ENCODE results near the gene GSTO1. TPM values are rescaled to one million over a fixed set of nuclear protein-coding genes. Genes with fewer than 3 reads are reported as not detected.

Gene GSTO1
- polyA plus RNA-seq, 3 donors, result 131 to 581 (median 495) TPM

GRCh38 chr10:104299031-104299904, 44.6 kb downstream of the GSTO1 start:
- H3K4me3 Mint-ChIP-seq, result no peak overlapping the region
- intact Hi-C loops (cut with micrococcal nuclease), result no loop called here
- TF ChIP-seq CTCF (IDR thresholded peaks at IDR 0.05), result no peak

GRCh38 chr10:104300002-104300735, 45.5 kb downstream of the GSTO1 start:
- Mint-ChIP-seq H3K9me3 (peaks cover 6 to 9% (median 8%) of the 10 kb centered on the region in 7 donors), H3K27ac (peak overlapping the region in 1 of 7 donors; percentile 8), H3K4me1 (peaks cover 37% of the 10 kb centered on the region), H3K4me3 (no peak overlapping the region), H3K27me3 (ENCODE audit: low read depth in 3 of 3) (peaks cover 2 to 14% (median 8%) of the 10 kb centered on the region in 3 donors), H3K36me3 (peaks cover 0 to 7% of the 10 kb centered on the region in 2 donors)
- H4K20me1 ChIP-seq (ENCODE audit: insufficient read depth, low read length), result no peaks in the 10 kb centered on the region
- no peak overlapping the region for H3K27ac ChIP-seq (ENCODE audit: low read depth in 1 of 2, low read length in 2 of 2)
- H2AFZ ChIP-seq (ENCODE audit: insufficient read depth, low read depth, low read length, poor library complexity, severe bottlenecking), result no peak overlapping the region
- no peak for TF ChIP-seq CTCF (IDR thresholded peaks at IDR 0.05)
- intact Hi-C loops (cut with micrococcal nuclease), result loop anchor here in 1 of 2 donors (10.0 kb wide), 1 partner anchor 275 kb away; no protein-coding TSS in a partner anchor
- no peak overlapping the region for H3K4me2 ChIP-seq (replicated peaks; ENCODE audit: extremely low read depth, low read length, poor library complexity, severe bottlenecking)
- no peaks in the 10 kb centered on the region for H3K79me2 ChIP-seq (ENCODE audit: insufficient read depth, low read length)
- no peaks in the 10 kb centered on the region for H3K27me3 ChIP-seq (ENCODE audit: control insufficient read depth in 2 of 2, insufficient read depth in 2 of 2, low read length in 2 of 2)
- no peak overlapping the region for H3K9ac ChIP-seq (ENCODE audit: insufficient read depth, low read length, poor library complexity, severe bottlenecking)
- H3K36me3 ChIP-seq (replicated peaks in 1 of 2; ENCODE audit: control insufficient read depth in 1 of 2, insufficient read depth in 2 of 2, low read length in 2 of 2), result no peaks in the 10 kb centered on the region
- 95% methylated on average over 10 of the region's 12 CpGs for WGBS (ENCODE audit: insufficient coverage)
- no peak for DNase-seq
- H3K9me3 ChIP-seq (replicated peaks in 1 of 2; ENCODE audit: control insufficient read depth in 1 of 2, insufficient read depth in 1 of 2, low read length in 2 of 2), result peaks cover 0 to 6% of the 10 kb centered on the region in 2 donors
- H3K4me1 ChIP-seq (ENCODE audit: control insufficient read depth in 1 of 2, insufficient read depth in 2 of 2, low read length in 2 of 2), result peaks cover 24% of the 10 kb centered on the region in 2 donors
- H3K4me3 ChIP-seq (replicated peaks in 1 of 3; ENCODE audit: low read depth in 2 of 3, low read length in 3 of 3), result no peak overlapping the region

More at GRCh38 chr10:104299031-104299904, 44.6 kb downstream of the GSTO1 start:
- Histone ChIP-seq H3K79me2 (ENCODE audit: insufficient read depth, low read length) (no peaks in the 10 kb centered on the region), H4K20me1 (ENCODE audit: insufficient read depth, low read length) (no peaks in the 10 kb centered on the region), H3K27ac (ENCODE audit: low read depth in 1 of 2, low read length in 2 of 2) (no peak overlapping the region), H3K4me1 (ENCODE audit: control insufficient read depth in 1 of 2, insufficient read depth in 2 of 2, low read length in 2 of 2) (peaks cover 24% of the 10 kb centered on the region in 2 donors), H3K9ac (ENCODE audit: insufficient read depth, low read length, poor library complexity, severe bottlenecking) (no peak overlapping the region), H3K4me2 (replicated peaks; ENCODE audit: extremely low read depth, low read length, poor library complexity, severe bottlenecking) (no peak overlapping the region), H3K4me3 (replicated peaks in 1 of 3; ENCODE audit: low read depth in 2 of 3, low read length in 3 of 3) (no peak overlapping the region), H3K9me3 (replicated peaks in 1 of 2; ENCODE audit: control insufficient read depth in 1 of 2, insufficient read depth in 1 of 2, low read length in 2 of 2) (peaks cover 0 to 6% of the 10 kb centered on the region in 2 donors), H2AFZ (ENCODE audit: insufficient read depth, low read depth, low read length, poor library complexity, severe bottlenecking) (no peak overlapping the region), H3K36me3 (replicated peaks in 1 of 2; ENCODE audit: control insufficient read depth in 1 of 2, insufficient read depth in 2 of 2, low read length in 2 of 2) (no peaks in the 10 kb centered on the region), H3K27me3 (ENCODE audit: control insufficient read depth in 2 of 2, insufficient read depth in 2 of 2, low read length in 2 of 2) (no peaks in the 10 kb centered on the region)
- WGBS (ENCODE audit: insufficient coverage), result 54% methylated on average over 9 of the region's 13 CpGs
- Mint-ChIP-seq H3K4me1 (peaks cover 30% of the 10 kb centered on the region), H3K36me3 (peaks cover 0 to 7% of the 10 kb centered on the region in 2 donors), H3K27ac (no peak overlapping the region), H3K9me3 (peaks cover 6 to 9% (median 8%) of the 10 kb centered on the region in 7 donors), H3K27me3 (ENCODE audit: low read depth in 3 of 3) (peaks cover 0 to 10% (median 8%) of the 10 kb centered on the region in 3 donors)
- DNase-seq, result no peak
